Glomerular visceral epithelial cell (primary cell): ENCODE results near the gene FAM151A.
"Not testable (repeated sequence)": the region's sequence is repeated elsewhere in the genome, so short reads cannot be mapped to it uniquely, and the experiment has no call there.

Experiments used
- DNase-seq: peaks from one replicate; pipeline ENCODE4 v3.0.0-alpha.2; 2016; ENCODE audit errors: extremely low spot score

FAM151A gene

GRCh38 chr1:54636461-54637446 is 13.4 kb upstream of the FAM151A start:
- not testable (repeated sequence) for DNase-seq

GRCh38 chr1:54635804-54636203 is 12.5 kb upstream of the FAM151A start:
- not testable (repeated sequence) for DNase-seq

- no peak for DNase-seq
Measured at GRCh38 chr1:54627196-54627595, 3.9 kb upstream of the FAM151A start.

- no peak for DNase-seq
Measured at GRCh38 chr1:54624466-54625464, 1.4 kb upstream of the FAM151A start.

GRCh38 chr1:54619749-54620148 is 3.6 kb downstream of the FAM151A start:
- no peak for DNase-seq

GRCh38 chr1:54615531-54616279 is 7.6 kb downstream of the FAM151A start:
- no peak for DNase-seq

GRCh38 chr1:54614563-54614962 is 8.8 kb downstream of the FAM151A start:
- no peak for DNase-seq

- no peak for DNase-seq
Measured at GRCh38 chr1:54614024-54614423, 9.3 kb downstream of the FAM151A start.

GRCh38 chr1:54611621-54612020 is 11.7 kb downstream of the FAM151A start:
- no peak for DNase-seq

- DNase-seq: no peak
Measured at GRCh38 chr1:54610601-54611580, 12.4 kb downstream of the FAM151A start.

GRCh38 chr1:54610048-54610447 is 13.3 kb downstream of the FAM151A start:
- no peak for DNase-seq

GRCh38 chr1:54609301-54609921 is 13.9 kb downstream of the FAM151A start:
- DNase-seq: no peak

- DNase-seq: no peak
Measured at GRCh38 chr1:54608566-54609230, 14.6 kb downstream of the FAM151A start.

GRCh38 chr1:54607821-54608565 is 15.3 kb downstream of the FAM151A start:
- DNase-seq: no peak

- DNase-seq: no peak
Measured at GRCh38 chr1:54606990-54607325, 16.4 kb downstream of the FAM151A start.

- DNase-seq: no peak
Measured at GRCh38 chr1:54606096-54606989, 17.0 kb downstream of the FAM151A start.

GRCh38 chr1:54604572-54605370 is 18.6 kb downstream of the FAM151A start:
- DNase-seq: peak; percentile 39
